ENCODE data around the gene PGM5. TPM values are rescaled to one million over a fixed set of nuclear protein-coding genes. Genes with fewer than 3 reads are reported as not detected.

PGM5 gene
- total RNA-seq, 1 donor = 0.36 TPM

DNA sequence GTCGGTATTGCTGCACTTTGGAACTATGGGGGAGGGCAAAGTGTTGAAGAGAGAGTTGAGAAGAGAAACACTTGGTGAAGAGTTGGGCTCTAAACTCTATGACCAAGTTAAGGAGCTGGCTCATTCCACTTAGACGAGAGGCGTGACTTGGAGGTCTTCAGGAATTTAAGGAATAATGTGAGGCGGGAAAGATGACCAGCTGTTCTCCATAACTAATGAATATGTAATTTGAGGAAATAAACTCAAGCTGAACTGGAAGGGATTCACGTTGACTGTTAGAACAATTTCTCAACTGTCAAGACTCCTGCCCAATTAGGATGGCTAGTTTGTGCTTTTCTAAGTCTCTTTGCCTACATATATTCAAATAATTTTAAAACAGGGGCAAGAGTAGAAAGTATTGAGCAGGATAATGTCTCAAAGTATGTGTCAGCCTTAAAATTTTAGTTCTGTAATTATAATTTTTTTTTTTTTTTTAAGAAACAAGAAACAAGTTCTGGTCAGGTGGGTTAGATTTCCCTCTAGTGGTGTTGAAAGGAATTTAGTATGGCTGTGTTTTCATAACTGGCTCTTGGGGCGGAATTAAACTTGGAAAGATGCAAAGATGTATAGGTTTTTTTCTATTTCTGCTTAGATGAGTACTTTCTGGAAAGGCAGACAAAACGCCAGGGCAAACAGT is 150.9 kb downstream of the PGM5 start:
- Histone ChIP-seq H3K9me3 (ENCODE audit: low read depth, low read length) (no peaks in the 10 kb centered on the region), H3K36me3 (ENCODE audit: insufficient read depth, low read length) (no peaks in the 10 kb centered on the region), H3K27me3 (ENCODE audit: insufficient read depth, low read length) (no peaks in the 10 kb centered on the region), H4K20me1 (ENCODE audit: insufficient read depth, low read length) (no peaks in the 10 kb centered on the region), H3K79me2 (ENCODE audit: insufficient read depth, low read length) (no peaks in the 10 kb centered on the region), H2AFZ (ENCODE audit: low read length) (no peak overlapping the region), H3K4me1 (ENCODE audit: insufficient read depth, low read length) (no peaks in the 10 kb centered on the region), H3K4me2 (ENCODE audit: insufficient read depth, low read length) (no peak overlapping the region), H3K27ac (ENCODE audit: low read depth, low read length) (no peak overlapping the region), H3K4me3 (ENCODE audit: insufficient read depth, low read length) (no peak overlapping the region)
- TF ChIP-seq CTCF (IDR thresholded peaks at IDR 0.05; ENCODE audit: extremely low read depth, low read depth, low read length) = peak; percentile 52
- DNase-seq (ENCODE audit: insufficient read length, low spot score, missing footprints) = no peak

- Histone ChIP-seq H3K9me3 (ENCODE audit: low read depth, low read length) (no peaks in the 10 kb centered on the region), H4K20me1 (ENCODE audit: insufficient read depth, low read length) (no peaks in the 10 kb centered on the region), H3K27me3 (ENCODE audit: insufficient read depth, low read length) (no peaks in the 10 kb centered on the region), H3K4me2 (ENCODE audit: insufficient read depth, low read length) (no peak overlapping the region), H2AFZ (ENCODE audit: low read length) (no peak overlapping the region), H3K4me3 (ENCODE audit: insufficient read depth, low read length) (no peak overlapping the region), H3K27ac (ENCODE audit: low read depth, low read length) (no peak overlapping the region), H3K79me2 (ENCODE audit: insufficient read depth, low read length) (no peaks in the 10 kb centered on the region), H3K36me3 (ENCODE audit: insufficient read depth, low read length) (no peaks in the 10 kb centered on the region), H3K4me1 (ENCODE audit: insufficient read depth, low read length) (no peaks in the 10 kb centered on the region)
- DNase-seq (ENCODE audit: insufficient read length, low spot score, missing footprints) = no peak
- no peak for TF ChIP-seq CTCF (IDR thresholded peaks at IDR 0.05; ENCODE audit: extremely low read depth, low read depth, low read length)
Measured at GRCh38 chr9:68507806-68508145, 151.4 kb downstream of the PGM5 start.

GRCh38 chr9:68508547-68508946 is 152.1 kb downstream of the PGM5 start:
- no peaks in the 10 kb centered on the region for H3K79me2 ChIP-seq (ENCODE audit: insufficient read depth, low read length)
- no peaks in the 10 kb centered on the region for H3K4me1 ChIP-seq (ENCODE audit: insufficient read depth, low read length)

GRCh38 chr9:68509689-68510088 is 153.3 kb downstream of the PGM5 start:
- Histone ChIP-seq H3K9me3 (ENCODE audit: low read depth, low read length) (no peaks in the 10 kb centered on the region), H3K79me2 (ENCODE audit: insufficient read depth, low read length) (no peaks in the 10 kb centered on the region), H3K36me3 (ENCODE audit: insufficient read depth, low read length) (no peaks in the 10 kb centered on the region), H4K20me1 (ENCODE audit: insufficient read depth, low read length) (no peaks in the 10 kb centered on the region), H2AFZ (ENCODE audit: low read length) (no peak overlapping the region), H3K4me3 (ENCODE audit: insufficient read depth, low read length) (no peak overlapping the region), H3K4me2 (ENCODE audit: insufficient read depth, low read length) (no peak overlapping the region), H3K27me3 (ENCODE audit: insufficient read depth, low read length) (no peaks in the 10 kb centered on the region), H3K4me1 (ENCODE audit: insufficient read depth, low read length) (no peaks in the 10 kb centered on the region), H3K27ac (ENCODE audit: low read depth, low read length) (no peak overlapping the region)
- DNase-seq (ENCODE audit: insufficient read length, low spot score, missing footprints) = no peak
- no peak for TF ChIP-seq CTCF (IDR thresholded peaks at IDR 0.05; ENCODE audit: extremely low read depth, low read depth, low read length)

More at GRCh38 chr9:68508547-68508946, 152.1 kb downstream of the PGM5 start:
- Histone ChIP-seq H3K27me3 (ENCODE audit: insufficient read depth, low read length) (no peaks in the 10 kb centered on the region), H3K36me3 (ENCODE audit: insufficient read depth, low read length) (no peaks in the 10 kb centered on the region), H3K4me2 (ENCODE audit: insufficient read depth, low read length) (no peak overlapping the region), H2AFZ (ENCODE audit: low read length) (no peak overlapping the region), H4K20me1 (ENCODE audit: insufficient read depth, low read length) (no peaks in the 10 kb centered on the region), H3K27ac (ENCODE audit: low read depth, low read length) (no peak overlapping the region), H3K4me3 (ENCODE audit: insufficient read depth, low read length) (no peak overlapping the region), H3K9me3 (ENCODE audit: low read depth, low read length) (no peaks in the 10 kb centered on the region)
- DNase-seq (ENCODE audit: insufficient read length, low spot score, missing footprints) = no peak
- TF ChIP-seq CTCF (IDR thresholded peaks at IDR 0.05; ENCODE audit: extremely low read depth, low read depth, low read length) = no peak

Data from osteoblast (primary cell).